HG02763 (cell line): ENCODE results near the gene ZNF385D.
"Not testable (repeated sequence)": the region's sequence is repeated elsewhere in the genome, so short reads cannot be mapped to it uniquely, and the experiment has no call there.

ENCODE experiments used
- ATAC-seq: cut with Tn5 transposase; IDR thresholded peaks from one replicate; pipeline ENCODE4 v1.9.1; 2021; ENCODE audit warnings: mild to moderate bottlenecking, moderate library complexity; ENCODE audit not compliant: unreplicated experiment

ZNF385D gene

DNA sequence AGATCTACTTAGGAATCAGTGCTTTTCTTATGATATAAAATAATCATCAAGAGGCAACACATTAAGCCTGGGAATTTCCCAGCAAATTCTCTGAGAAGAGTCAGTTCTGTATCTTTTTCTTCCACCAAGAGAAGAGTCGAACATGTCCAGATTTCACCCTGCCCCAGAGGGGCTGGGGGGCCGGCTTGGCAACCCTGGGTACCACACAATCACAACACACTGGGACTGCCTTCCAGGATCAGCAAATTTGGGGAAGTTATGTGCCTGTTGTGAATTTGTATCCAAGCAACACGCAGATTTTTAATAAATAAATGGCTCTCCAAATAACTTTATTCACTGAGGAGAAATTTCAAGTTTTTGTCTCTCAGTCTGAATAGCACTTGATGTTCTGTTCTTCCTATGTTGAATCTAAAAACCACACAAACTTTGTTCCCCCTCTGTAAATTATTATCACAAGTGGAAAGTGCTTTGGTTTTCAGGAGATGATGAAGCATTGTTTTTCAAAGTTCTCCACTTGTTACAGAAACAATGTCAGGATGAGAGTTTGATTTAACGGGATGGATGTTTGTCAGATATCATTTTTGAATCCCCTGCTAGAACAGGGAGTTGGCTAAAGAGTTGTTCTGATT, 357.2 kb downstream of the ZNF385D start:
- ATAC-seq = no peak

DNA sequence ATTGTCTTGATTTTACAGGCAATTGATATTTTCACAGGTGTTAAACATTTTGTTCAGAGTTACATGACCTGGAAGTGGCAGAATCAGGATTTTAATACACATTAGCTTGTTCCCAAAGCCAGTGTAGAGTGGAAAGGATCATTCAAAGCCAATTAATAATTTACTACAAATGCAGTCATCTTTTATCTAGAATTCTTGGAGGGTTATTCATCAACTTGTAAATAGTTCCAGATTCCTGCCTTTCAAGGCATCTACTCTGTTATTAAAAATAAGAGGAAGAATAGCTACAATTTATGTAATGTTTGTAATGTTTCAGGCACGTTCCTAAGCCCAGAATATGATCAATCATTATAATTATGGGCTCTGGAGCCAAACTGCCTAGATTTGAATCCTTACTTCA, 358.5 kb downstream of the ZNF385D start:
- no peak for ATAC-seq

DNA sequence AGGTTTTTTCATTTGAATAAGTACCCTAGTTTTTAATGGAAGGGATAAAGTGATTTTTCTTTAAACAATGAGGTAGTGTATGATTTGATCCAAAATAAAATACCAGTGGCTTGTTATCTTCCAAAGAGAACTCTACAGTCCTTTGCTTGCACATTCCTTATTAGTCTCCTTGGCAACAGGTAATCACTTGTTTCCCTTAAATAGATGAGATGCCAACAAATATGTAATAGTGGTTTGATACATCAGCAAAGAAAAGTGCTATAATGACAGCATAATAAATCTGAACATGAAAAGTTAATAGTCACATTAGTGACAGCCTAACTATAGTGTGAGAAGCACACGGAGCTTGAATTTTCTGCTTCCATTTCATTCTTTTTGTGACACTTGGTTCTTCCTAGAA, 360.2 kb downstream of the ZNF385D start:
- ATAC-seq = no peak

DNA sequence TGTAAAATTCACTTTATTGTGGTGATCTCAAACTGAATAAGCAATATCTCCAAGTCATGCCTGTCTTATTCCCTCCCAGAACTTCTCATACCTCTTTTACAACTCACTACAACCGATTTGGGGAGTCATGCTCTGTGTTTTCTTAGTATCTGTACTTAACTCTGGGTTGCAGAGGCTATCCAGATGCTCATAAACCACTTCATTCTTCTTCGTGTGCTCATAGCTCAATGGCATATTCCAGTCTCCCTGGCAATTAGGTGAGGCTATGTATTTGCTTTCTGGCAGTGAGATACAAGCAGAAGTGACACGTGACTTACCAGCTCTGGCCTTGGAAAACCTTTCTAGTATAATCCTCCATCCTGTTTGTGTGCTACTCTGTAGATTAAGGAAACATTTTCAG, 360.9 kb downstream of the ZNF385D start:
- no peak for ATAC-seq

DNA sequence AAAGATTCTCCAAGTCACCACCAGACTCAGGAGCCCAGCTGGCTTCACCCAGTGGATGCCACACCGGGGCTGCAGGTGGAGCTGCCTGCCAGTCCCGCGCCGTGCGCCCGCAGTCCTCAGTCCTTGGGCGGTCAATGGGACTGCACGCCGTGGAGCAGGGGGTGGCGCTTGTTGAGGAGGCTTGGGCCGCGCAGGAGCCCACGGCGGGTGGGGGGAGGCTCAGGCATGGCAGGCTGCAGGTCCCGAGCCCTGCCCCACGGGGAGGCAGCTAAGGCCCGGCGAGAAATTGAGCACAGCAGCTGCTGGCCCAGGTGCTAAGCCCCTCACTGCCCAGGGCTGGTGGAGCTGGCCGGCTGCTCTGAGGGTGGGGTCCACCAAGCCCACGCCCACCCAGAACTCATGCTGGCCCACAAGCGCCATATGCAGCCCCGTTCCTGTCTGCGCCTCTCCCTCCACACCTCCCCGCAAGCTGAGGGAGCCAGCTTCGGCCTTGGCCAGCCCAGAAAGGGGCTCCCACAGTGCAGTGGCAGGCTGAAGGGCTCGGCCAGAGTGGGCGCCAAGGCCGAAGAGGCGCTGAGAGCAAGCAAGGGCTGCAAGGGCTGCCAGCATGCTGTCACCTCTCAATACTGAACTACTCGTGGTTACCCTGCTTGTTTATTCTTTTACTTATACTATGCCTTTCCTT, 363.7 kb downstream of the ZNF385D start:
- ATAC-seq = not testable (repeated sequence)

DNA sequence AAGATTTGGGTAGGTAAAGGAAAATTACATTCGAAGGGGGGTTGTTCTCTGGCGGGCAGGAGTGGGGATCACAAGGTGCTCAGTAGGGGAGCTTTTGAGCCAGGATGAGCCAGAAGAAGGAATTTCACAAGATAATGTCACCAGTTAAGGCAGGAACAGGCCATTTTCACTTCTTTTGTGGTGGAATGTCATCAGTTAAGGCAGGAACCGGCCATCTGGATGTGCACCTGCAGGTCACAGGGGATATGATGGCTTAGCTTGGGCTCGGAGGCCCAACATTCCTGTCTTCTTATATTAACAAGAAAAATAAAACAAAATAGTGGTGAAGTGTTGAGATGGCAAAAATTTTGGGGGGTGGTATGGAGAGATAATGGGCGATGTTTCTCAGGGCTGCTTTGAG, 373.0 kb downstream of the ZNF385D start:
- ATAC-seq = not testable (repeated sequence)

DNA sequence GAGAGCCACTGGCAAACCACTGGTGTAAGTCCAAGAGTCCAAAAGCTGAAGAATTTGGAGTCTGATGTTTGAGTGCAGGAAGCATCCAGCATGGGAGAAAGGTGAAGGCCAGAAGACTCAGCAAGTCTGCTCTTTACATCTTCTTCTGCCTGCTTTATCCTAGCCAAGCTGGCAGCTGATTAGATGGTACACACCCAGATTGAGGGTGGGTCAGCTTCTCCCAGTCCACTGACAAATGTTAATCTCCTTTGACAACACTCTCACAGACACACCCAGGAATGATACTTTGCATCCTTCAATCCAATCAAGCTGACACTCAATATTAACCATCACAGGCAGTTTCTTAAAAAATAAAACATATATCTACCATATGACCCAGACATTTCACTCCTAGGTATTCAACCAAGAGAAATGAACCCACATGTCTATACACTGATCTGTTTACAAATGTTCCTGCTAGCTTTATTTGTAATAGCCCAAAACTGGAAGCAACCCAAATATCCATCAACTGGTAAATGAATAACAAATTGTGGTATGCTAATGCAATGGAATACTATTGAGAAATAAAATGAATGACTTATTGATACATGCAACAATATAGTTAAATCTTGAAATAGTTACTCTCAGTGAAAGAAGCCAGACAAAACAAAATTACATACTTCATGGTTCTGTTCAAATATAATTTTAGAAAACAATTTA, 373.8 kb downstream of the ZNF385D start:
- ATAC-seq = no peak

DNA sequence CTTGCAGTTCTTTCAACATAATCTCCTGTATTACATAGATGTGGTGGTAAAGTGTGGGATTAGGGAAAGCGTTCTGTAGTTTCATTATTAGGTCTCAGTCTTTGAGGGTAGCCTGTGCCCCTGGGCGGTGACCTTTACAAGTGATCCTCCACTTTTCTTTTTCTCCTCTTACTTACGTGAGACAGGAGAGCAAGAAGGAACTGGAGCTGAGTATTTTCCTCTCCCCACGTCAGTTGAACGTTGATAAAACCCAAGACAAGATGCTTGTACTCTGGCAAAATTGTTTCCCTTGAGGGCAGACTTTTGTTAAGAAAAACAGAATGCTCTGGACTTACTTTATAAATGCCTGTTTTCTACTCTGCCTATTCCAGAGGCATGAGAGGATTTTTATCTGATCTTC, 378.7 kb downstream of the ZNF385D start:
- no peak for ATAC-seq
